CD14-positive monocyte (primary cell): ENCODE measurements around the gene RTL1. TPM values are rescaled to one million over a fixed set of nuclear protein-coding genes. Genes with fewer than 3 reads are reported as not detected.

Source experiments
- DNase-seq, 3 donors: peaks; one replicate each; pipeline ENCODE4 v3.0.0-alpha.2; 2011 to 2022
- H2AFZ ChIP-seq: 2 replicates; pipeline ENCODE4 v1.6.0; 2012; ENCODE audit warnings: mild to moderate bottlenecking, low read depth, low read length, inconsistent platforms; ENCODE audit not compliant: insufficient read depth, poor library complexity, severe bottlenecking
- H3K27ac ChIP-seq, 2 donors: 1 replicate in 1 of 2; 2 replicates in 1 of 2; pipeline ENCODE4 v1.5.1; 2012 to 2013; ENCODE audit warnings: low read length in 2 of 2, control low read depth in 1 of 2, inconsistent platforms in 1 of 2, low read depth in 1 of 2, mild to moderate bottlenecking in 1 of 2
- H3K27me3 ChIP-seq, 2 donors: one replicate each; pipeline versions ENCODE4 v1.6.0 to v1.6.1; 2011 to 2013; ENCODE audit warnings: low read length in 2 of 2; ENCODE audit not compliant: control insufficient read depth in 2 of 2, insufficient read depth in 2 of 2
- H3K36me3 ChIP-seq, 2 donors: replicated peaks in 1 of 2; 1 replicate in 1 of 2; 2 replicates in 1 of 2; pipeline versions ENCODE4 v1.5.1 to v1.6.1; 2012 to 2013; ENCODE audit warnings: low read length in 2 of 2, control low read depth in 1 of 2, inconsistent platforms in 1 of 2, mild to moderate bottlenecking in 1 of 2; ENCODE audit not compliant: insufficient read depth in 2 of 2, control insufficient read depth in 1 of 2
- H3K4me1 ChIP-seq, 2 donors: 1 replicate in 1 of 2; 2 replicates in 1 of 2; pipeline versions ENCODE4 v1.5.1 to v1.6.1; 2012 to 2013; ENCODE audit warnings: low read length in 2 of 2, control low read depth in 1 of 2, inconsistent platforms in 1 of 2, mild to moderate bottlenecking in 1 of 2, moderate library complexity in 1 of 2; ENCODE audit not compliant: insufficient read depth in 2 of 2, control insufficient read depth in 1 of 2
- H3K4me2 ChIP-seq: replicated peaks from 2 replicates; pipeline ENCODE3; 2012; ENCODE audit warnings: low read length, moderate library complexity, mild to moderate bottlenecking; ENCODE audit not compliant: poor library complexity, severe bottlenecking; ENCODE audit errors: extremely low read depth
- H3K4me3 ChIP-seq, 3 experiments: fragments of 200-600 bp in 1 of 3; sonication (generic) in 1 of 3; replicated peaks in 1 of 3; 1 replicate in 2 of 3; 2 replicates in 1 of 3; pipeline ENCODE4 v1.5.1; 2011 to 2013; ENCODE audit warnings: low read length in 3 of 3, mild to moderate bottlenecking in 3 of 3, control low read depth in 2 of 3, low read depth in 2 of 3, inconsistent platforms in 1 of 3, moderate library complexity in 1 of 3
- H3K79me2 ChIP-seq: 2 replicates; pipeline ENCODE4 v1.6.0; 2012; ENCODE audit warnings: mild to moderate bottlenecking, control low read depth, inconsistent platforms, low read length, moderate library complexity; ENCODE audit not compliant: insufficient read depth
- H3K9ac ChIP-seq: 2 replicates; pipeline ENCODE4 v1.6.0; 2017; ENCODE audit warnings: low read length, mild to moderate bottlenecking; ENCODE audit not compliant: insufficient read depth, poor library complexity, severe bottlenecking
- H3K9me3 ChIP-seq, 2 donors: replicated peaks in 1 of 2; 1 replicate in 1 of 2; 2 replicates in 1 of 2; pipeline versions ENCODE4 v1.5.1 to v1.6.1; 2012 to 2013; ENCODE audit warnings: low read length in 2 of 2, control low read depth in 1 of 2; ENCODE audit not compliant: control insufficient read depth in 1 of 2, insufficient read depth in 1 of 2
- H4K20me1 ChIP-seq: 2 replicates; pipeline ENCODE4 v1.6.0; 2012; ENCODE audit warnings: mild to moderate bottlenecking, low read length, control low read depth, moderate library complexity; ENCODE audit not compliant: insufficient read depth
- H3K27ac Mint-ChIP-seq, 7 donors: one replicate each; pipeline ENCODE4 v1.8.0; 2020; ENCODE audit warnings: mild to moderate bottlenecking in 7 of 7, mixed read lengths in 7 of 7, moderate library complexity in 6 of 7, inconsistent platforms in 2 of 7
- H3K27me3 Mint-ChIP-seq, 3 donors: one replicate each; pipeline ENCODE4 v1.8.0; 2021 to 2022; ENCODE audit warnings: low read depth in 3 of 3, mild to moderate bottlenecking in 3 of 3, mixed read lengths in 3 of 3, moderate library complexity in 3 of 3, inconsistent platforms in 1 of 3
- H3K36me3 Mint-ChIP-seq, 2 donors: one replicate each; pipeline ENCODE4 v1.8.0; 2020; ENCODE audit warnings: mixed read lengths in 2 of 2, inconsistent platforms in 1 of 2, mild to moderate bottlenecking in 1 of 2
- H3K4me1 Mint-ChIP-seq: one replicate; pipeline ENCODE4 v1.8.0; 2020; ENCODE audit warnings: mild to moderate bottlenecking, mixed read lengths
- H3K4me3 Mint-ChIP-seq, 2 donors: one replicate each; pipeline ENCODE4 v1.8.0; 2020; ENCODE audit warnings: mild to moderate bottlenecking in 2 of 2, mixed read lengths in 2 of 2, moderate library complexity in 1 of 2
- H3K9me3 Mint-ChIP-seq, 7 donors: one replicate each; pipeline ENCODE4 v1.8.0; 2020 to 2022; ENCODE audit warnings: mixed read lengths in 7 of 7, mild to moderate bottlenecking in 6 of 7, moderate library complexity in 6 of 7, inconsistent platforms in 2 of 7
- WGBS: methylation state at CpG from one replicate; pipeline ENCODE4 v1.1.5; 2013; ENCODE audit warnings: missing lambda C conversion rate; ENCODE audit not compliant: insufficient coverage; 5-methylcytosine and 5-hydroxymethylcytosine counted together
- intact Hi-C, 2 donors: fragments of 100-400 bp; cut with micrococcal nuclease; formaldehyde crosslinking; loops; one replicate each; pipeline versions ENCODE4 v1.15.0 to v1.15.1; 2023
- polyA plus RNA-seq, 3 donors: library from polyadenylated mRNA; depleted of rRNA in 1 of 3; unstranded in 2 of 3; stranded (reverse) in 1 of 3; fragments of 300-500 nt in 2 of 3; fragments of >200 nt in 1 of 3; fragmentation: Illumina TruSeq in 2 of 3; gene quantifications; 1 replicate in 2 of 3; 2 replicates in 1 of 3; pipeline ENCODE4 v1.2.3, GENCODE V29; 2012 to 2021
- TF ChIP-seq, protein P1 (sequence below): fragments of 200-600 bp; IDR thresholded peaks from one replicate; pipeline ENCODE4 v1.8.0; 2022; ENCODE audit warnings: antibody characterized with exemption, mild to moderate bottlenecking

RTL1 gene
- polyA plus RNA-seq, 3 donors: not detected

- no peaks in the 10 kb centered on the region for H3K27me3 ChIP-seq
Observed at GRCh38 chr14:100890061-100890850, 13.3 kb downstream of the RTL1 start.

DNA sequence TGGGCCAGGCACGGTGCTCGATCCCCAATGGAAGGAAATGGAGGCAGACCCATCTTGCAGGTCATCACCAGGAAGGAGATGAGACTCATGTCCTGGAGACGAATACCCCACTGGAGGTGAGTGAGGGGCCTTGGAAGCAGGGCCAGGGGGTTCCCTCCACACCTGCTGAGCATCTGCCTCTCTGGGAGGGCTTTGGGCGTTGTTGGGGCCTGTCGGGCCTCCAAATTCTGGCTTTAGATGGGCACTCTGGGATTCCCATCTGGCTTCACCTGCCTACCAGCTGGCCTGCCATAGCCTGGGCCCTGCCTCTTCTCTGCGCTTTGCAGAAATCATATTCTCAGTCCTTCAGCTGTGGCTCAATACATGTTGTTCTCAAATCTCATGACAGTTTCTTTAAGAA, 13.9 kb downstream of the RTL1 start:
- TF ChIP-seq, protein P1, sequence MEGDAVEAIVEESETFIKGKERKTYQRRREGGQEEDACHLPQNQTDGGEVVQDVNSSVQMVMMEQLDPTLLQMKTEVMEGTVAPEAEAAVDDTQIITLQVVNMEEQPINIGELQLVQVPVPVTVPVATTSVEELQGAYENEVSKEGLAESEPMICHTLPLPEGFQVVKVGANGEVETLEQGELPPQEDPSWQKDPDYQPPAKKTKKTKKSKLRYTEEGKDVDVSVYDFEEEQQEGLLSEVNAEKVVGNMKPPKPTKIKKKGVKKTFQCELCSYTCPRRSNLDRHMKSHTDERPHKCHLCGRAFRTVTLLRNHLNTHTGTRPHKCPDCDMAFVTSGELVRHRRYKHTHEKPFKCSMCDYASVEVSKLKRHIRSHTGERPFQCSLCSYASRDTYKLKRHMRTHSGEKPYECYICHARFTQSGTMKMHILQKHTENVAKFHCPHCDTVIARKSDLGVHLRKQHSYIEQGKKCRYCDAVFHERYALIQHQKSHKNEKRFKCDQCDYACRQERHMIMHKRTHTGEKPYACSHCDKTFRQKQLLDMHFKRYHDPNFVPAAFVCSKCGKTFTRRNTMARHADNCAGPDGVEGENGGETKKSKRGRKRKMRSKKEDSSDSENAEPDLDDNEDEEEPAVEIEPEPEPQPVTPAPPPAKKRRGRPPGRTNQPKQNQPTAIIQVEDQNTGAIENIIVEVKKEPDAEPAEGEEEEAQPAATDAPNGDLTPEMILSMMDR: no peak

More at GRCh38 chr14:100890061-100890850, 13.3 kb downstream of the RTL1 start:
- 88% methylated on average over 3 of the region's 8 CpGs for WGBS
- intact Hi-C loops: no loop called here
- TF ChIP-seq, protein P1: no peak
- Mint-ChIP-seq H3K36me3 (no peaks in the 10 kb centered on the region), H3K9me3 (no peaks in the 10 kb centered on the region), H3K4me1 (no peaks in the 10 kb centered on the region), H3K27ac (no peak overlapping the region), H3K4me3 (no peak overlapping the region), H3K27me3 (peaks cover 0 to 5% (median 2%) of the 10 kb centered on the region in 3 donors)
- no peaks in the 10 kb centered on the region for H3K79me2 ChIP-seq
- no peak overlapping the region for H3K9ac ChIP-seq
- no peaks in the 10 kb centered on the region for H3K36me3 ChIP-seq
- H3K4me1 ChIP-seq: no peaks in the 10 kb centered on the region
- H3K4me3 ChIP-seq: no peak overlapping the region
- no peak for DNase-seq
- H3K9me3 ChIP-seq: no peaks in the 10 kb centered on the region
- no peak overlapping the region for H3K27ac ChIP-seq
- no peak overlapping the region for H3K4me2 ChIP-seq
- no peak overlapping the region for H2AFZ ChIP-seq
- H4K20me1 ChIP-seq: no peaks in the 10 kb centered on the region

More for the DNA sequence above, 13.9 kb downstream of the RTL1 start:
- no peak overlapping the region for H3K9ac ChIP-seq
- no peak overlapping the region for H3K27ac ChIP-seq
- H3K27me3 Mint-ChIP-seq: peaks cover 0 to 5% (median 4%) of the 10 kb centered on the region in 3 donors
- H3K36me3 ChIP-seq: no peaks in the 10 kb centered on the region
- intact Hi-C loops: no loop called here
- no peaks in the 10 kb centered on the region for H3K4me1 ChIP-seq
- no peak overlapping the region for H2AFZ ChIP-seq
- H3K4me2 ChIP-seq: no peak overlapping the region
- no peak for DNase-seq
- no peak overlapping the region for H3K27ac Mint-ChIP-seq
- H3K4me1 Mint-ChIP-seq: no peaks in the 10 kb centered on the region
- H3K79me2 ChIP-seq: no peaks in the 10 kb centered on the region
- H3K4me3 Mint-ChIP-seq: no peak overlapping the region
- no peak overlapping the region for H3K4me3 ChIP-seq
- no peaks in the 10 kb centered on the region for H3K36me3 Mint-ChIP-seq
- no peaks in the 10 kb centered on the region for H3K27me3 ChIP-seq
- 89% methylated on average over 2 of the region's 6 CpGs for WGBS
- H3K9me3 Mint-ChIP-seq: peaks cover 0 to 2% (median 0%) of the 10 kb centered on the region in 7 donors
- no peaks in the 10 kb centered on the region for H3K9me3 ChIP-seq
- no peaks in the 10 kb centered on the region for H4K20me1 ChIP-seq
